ENCODE data around the gene FAM107B.
"Not testable (repeated sequence)": the region's sequence is repeated elsewhere in the genome, so short reads cannot be mapped to it uniquely, and the experiment has no call there.

The FAM107B gene

DNA sequence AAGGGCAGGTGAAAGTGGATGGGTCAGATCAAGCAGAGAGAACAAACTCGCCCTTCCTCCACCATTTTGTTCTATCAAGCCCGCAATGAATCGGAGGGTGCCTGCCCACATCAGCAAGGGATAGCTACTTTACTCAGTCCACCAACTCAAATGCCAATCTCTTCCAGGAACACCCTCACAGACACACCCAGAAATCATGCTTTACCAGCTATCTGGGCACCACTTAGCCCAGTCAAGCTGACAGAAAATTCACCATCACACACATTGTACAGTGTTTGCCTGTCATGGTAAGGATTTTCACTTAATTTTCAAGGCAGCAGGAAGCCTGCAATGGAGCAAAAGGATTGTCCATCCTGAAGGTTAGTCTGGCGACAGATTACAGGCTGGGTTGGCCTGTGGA lies 75.2 kb downstream of the FAM107B start:
- in situ Hi-C loops (cut with MboI; ENCODE audit: low pct_unique_long_range_greater_than_20kb, low sequenced_read_pairs) = no loop called here
- DNase-seq = no peak

DNA sequence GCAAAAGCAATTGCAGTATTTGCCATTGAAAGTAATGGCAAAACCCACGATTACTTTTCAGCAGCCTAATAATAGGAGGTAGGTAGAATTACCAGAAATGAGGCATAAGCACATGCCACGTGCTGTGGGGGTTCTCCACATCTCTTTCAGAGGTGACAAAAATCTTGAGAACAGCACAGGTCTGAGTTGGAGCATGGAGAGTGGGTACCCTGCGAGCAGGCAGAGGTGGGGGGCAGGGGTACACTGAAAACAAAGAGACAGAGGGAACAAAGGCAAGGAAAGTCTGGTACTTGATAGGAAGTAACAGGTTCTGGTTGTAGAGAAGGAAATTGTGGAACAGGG lies 75.9 kb downstream of the FAM107B start:
- in situ Hi-C loops (cut with MboI; ENCODE audit: low pct_unique_long_range_greater_than_20kb, low sequenced_read_pairs) = no loop called here
- no peak for DNase-seq

DNA sequence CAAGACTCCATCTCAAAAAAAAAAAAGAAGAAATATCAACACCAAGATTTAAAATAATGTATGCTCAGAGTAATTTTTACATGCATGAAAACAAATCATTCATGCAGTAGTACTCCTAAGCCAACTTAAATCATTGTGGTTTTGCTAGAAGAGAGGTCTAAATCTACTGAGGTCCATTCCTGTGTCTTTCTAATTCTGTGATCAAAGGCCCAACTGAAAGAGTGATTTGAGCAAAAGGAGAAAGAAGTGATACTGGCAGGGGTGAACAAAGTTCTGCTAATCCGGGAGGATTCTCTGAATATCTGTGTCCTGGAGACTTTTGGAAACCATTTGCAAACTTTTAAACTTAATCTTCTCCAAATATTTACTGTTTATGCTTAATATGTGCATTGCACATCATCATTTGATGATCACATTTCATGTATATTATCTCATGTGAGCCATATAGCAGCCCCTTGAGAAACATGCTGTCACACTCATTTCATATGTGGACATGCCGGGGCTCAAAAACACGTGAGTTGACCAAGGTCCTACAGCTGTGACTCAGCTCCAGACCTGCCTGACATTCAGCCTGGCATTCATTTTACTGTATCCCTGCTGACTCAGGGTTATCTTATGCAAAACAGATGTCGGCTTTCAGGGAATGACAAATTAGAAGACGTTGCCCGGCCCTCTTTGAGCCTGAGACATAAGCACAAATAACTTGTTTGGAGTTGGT lies 76.4 kb downstream of the FAM107B start:
- in situ Hi-C loops (cut with MboI; ENCODE audit: low pct_unique_long_range_greater_than_20kb, low sequenced_read_pairs) = no loop called here
- no peak for DNase-seq

DNA sequence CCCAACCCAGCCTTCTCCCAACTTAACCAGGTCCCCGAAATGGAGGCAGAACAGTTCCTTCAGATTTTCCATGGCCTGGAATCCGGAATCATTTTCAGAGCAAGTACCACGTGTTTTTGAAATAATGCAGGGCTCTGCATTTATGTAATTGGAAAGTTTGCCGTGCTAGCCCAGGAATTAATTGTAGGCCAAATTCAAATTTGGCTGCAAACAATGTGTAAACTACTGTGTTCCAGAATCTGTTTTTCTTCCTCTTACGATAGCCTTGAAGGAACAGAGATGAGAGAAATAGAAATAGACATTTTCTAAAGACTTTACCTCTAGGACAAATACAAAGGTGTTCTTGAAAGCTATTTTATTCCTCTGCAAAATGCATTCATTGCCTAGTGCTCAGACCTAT lies 77.4 kb downstream of the FAM107B start:
- no peak for DNase-seq
- in situ Hi-C loops (cut with MboI; ENCODE audit: low pct_unique_long_range_greater_than_20kb, low sequenced_read_pairs) = no loop called here

DNA sequence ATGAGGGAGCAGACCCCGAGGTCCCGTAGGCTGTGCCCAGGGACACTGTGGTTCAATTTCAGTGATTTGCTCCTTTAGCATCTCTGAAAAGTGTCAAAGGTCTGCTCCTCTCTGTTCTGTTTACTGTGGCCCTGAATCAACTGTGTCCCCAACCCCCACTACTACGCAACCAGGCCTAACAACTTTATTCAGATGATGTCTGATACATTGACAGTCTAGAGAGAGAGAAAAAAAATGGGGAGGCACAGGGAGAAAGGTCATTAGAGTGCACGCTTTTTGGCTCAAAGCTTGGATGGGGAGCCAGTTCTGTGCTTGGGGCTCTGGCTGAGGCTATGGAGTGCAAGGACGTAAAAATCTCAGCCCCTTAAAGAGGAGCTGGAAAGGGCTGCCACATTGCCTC lies 77.9 kb downstream of the FAM107B start:
- no peak for DNase-seq

DNA sequence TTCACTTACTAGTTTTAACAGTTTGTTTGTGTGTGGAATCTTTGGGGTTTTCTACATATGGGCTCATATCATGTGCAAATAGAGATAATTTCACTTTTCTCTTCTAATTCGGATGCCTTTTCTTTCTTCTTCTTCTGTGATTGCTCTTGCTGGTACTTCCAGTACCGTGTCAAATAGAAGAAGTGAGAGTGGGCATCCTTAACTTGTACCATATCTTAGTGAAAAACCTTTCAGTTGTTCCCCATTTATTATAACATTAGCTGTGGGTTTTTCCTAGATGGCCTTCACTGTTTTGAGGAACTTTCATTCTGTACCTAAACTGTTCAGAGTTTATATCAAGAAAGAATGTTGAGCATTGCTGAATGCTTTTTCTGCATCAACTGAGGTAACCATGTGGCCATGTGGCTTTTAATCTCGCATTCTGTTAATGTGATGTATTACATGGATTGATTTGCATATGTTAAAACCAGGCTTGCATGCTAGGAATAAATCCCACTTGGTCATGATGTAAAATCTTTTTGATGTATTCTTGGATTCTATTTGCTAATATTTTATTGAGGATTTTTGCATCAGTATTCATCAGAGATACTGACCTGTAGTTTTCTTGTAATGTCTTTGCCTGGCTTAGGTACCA lies 78.7 kb downstream of the FAM107B start:
- peak; percentile 12 for DNase-seq
- in situ Hi-C loops (cut with MboI; ENCODE audit: low pct_unique_long_range_greater_than_20kb, low sequenced_read_pairs) = no loop called here

More for the DNA sequence above, 77.9 kb downstream of the FAM107B start:
- in situ Hi-C loops (cut with MboI; ENCODE audit: low pct_unique_long_range_greater_than_20kb, low sequenced_read_pairs) = no loop called here

DNA sequence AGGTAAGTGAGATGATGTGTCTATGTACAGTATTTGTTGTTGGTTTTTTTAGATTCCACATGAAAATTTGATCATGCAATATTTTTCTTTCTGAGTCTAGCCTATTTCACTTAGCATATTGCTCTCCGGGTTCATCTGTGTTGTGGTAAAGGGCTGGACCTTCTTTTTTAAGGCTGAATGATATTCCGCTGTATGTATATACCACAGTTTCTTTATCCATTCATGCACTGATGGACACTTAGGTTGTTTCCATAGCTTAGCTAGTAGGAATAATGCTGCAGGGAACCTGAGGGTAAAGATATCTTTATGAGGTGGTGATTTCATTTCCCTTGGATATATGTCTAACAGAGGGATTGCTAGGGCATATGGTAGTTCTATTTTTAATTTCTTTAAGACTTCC lies 80.8 kb downstream of the FAM107B start:
- DNase-seq = no peak
- in situ Hi-C loops (cut with MboI; ENCODE audit: low pct_unique_long_range_greater_than_20kb, low sequenced_read_pairs) = no loop called here

DNA sequence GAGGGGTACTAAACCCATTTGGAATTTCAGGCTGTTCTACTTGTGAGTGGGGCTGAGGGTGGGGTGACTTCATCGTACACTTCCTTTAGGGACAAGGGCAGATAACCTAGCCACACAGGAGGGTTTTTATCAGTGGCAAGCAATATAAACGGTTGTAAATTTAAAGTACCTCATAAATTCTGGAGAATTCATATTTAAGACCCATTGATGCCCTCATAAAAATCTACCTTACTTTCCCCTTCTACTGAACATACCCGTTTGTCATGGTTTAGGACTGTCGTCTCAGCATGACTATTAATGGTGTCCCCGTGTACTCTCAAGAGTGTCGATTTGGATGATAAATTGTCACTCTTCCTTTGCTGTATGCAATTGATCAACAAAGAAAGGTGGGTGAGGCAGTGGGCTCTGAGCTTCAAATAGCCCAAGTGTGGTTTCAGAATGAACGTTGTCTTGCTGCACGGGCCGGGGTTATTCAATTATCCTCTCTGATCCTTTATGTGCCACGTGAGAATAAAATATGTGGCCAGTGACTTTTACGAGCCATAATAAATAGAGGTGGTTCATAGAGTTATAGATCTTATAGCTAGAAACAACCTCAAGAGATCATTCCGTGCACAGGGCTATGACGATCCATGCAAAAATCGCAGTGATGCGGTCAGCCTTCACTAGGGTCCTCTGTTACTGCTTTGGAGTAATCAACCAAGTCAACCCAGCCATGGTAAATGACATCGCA lies 82.2 kb downstream of the FAM107B start:
- DNase-seq = no peak
- in situ Hi-C loops (cut with MboI; ENCODE audit: low pct_unique_long_range_greater_than_20kb, low sequenced_read_pairs) = no loop called here

DNA sequence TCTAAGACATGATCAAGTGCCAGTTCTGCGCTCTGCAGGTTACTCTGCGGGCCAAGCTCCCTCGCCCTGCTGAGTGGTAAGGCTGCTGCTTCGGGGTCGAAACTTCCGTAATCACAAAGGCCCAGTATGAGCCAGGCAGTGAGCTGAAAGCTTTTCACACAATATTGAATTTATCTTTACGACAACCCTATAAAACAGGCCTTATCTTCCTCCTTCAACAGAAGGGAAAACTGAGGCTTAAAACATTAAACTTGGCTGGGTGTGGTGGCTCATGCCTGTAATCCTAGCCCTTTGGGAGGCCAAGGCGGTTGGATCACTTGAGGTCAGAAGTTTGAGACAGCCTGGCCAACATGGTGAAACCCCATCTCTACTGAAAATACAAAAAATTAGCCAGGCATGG lies 83.3 kb downstream of the FAM107B start:
- in situ Hi-C loops (cut with MboI; ENCODE audit: low pct_unique_long_range_greater_than_20kb, low sequenced_read_pairs) = no loop called here
- no peak for DNase-seq

DNA sequence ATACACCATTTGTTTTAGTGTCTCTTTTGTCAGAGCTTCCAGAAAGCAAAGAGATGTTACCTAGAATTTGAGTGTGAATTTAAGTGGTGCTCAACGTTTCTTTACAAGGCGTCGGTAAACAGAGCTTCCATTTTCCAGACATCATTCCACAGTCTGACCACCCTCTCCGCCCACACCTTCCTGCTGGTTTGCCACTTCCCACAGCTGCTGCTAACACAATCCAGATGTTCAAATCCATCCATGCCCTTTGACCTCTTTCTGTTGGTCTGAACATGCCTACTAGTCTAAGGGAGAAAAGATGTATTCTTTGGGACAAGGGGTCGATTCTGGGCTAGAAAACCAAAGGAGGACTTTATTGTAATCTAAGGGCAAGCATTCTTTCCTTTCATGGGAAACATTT lies 86.1 kb downstream of the FAM107B start:
- DNase-seq = peak; percentile 67
- in situ Hi-C loops (cut with MboI; ENCODE audit: low pct_unique_long_range_greater_than_20kb, low sequenced_read_pairs) = no loop called here

DNA sequence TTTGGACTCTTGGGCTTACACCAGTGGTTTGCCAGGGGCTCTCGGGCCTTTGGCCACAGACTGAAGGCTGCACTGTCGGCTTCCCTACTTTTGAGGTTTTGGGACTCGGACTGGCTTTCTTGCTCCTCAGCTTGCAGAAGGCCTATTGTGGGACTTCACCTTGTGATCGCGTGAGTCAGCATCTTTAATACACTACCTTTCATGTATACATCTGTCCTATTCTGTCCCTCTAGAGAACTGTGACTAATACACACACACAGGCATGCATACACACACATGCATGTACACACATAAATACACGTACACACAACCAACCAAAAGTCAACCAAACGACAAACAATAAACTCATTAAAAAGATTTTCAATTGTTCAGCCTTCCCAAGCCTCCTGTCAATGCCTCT lies 86.5 kb downstream of the FAM107B start:
- in situ Hi-C loops (cut with MboI; ENCODE audit: low pct_unique_long_range_greater_than_20kb, low sequenced_read_pairs); DNase-seq: not testable (repeated sequence)

DNA sequence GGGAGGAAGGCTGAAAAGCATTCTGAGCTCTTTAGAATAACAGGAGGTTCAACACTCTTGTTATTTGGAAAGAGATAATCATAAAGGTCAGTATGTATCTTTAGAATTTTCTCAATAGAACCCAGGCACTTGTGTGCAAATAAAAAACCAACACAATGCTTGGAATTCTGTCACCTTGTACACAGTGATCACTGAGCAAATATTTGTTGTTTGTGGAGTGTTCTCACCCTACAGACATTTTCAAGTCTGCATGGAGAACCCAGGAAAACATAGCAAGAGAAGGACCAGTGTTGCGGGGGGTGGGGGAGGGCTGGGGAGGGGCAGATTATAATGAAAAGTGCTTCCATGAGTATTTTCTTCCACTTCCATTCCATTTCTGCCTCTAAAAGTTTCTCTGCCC lies 87.4 kb downstream of the FAM107B start:
- in situ Hi-C loops (cut with MboI; ENCODE audit: low pct_unique_long_range_greater_than_20kb, low sequenced_read_pairs) = no loop called here
- DNase-seq = no peak

DNA sequence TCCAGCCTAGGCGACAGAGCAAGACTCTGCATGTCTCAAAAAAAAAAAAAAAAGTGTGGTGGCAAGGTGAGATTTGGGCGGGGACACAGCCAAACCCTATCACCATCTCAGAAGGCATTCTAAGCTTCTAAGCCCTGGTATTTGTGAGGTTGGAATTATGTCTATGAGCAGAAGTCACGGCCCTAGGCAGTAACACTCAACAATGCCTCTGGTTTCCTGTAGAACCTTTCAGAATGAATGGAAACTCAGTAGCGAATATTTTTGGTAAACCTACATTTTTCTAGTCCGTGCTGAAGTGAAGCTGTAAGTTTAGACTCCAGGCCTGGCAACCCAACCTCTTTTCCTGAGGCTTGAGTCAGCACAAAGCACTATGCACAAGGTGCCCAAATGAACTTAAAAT lies 88.3 kb downstream of the FAM107B start:
- in situ Hi-C loops (cut with MboI; ENCODE audit: low pct_unique_long_range_greater_than_20kb, low sequenced_read_pairs) = no loop called here
- DNase-seq = no peak

DNA sequence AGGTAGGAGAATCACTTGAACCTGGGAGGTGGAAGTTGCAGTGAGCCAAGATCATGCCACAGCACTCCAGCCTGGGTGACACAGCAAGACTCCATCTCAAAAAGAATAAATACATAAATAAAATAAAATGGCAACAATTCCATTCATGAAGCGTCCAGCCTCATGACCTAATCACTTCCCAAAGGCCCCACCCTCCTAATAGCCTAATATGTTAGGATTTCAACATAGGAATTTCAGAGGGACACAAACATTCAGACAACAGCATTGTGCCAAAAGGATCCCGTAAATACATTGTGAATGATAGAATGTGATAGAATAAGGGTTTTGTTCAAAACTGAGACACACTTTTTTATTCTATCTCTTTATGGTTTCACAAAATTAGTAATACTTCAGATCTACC lies 90.3 kb downstream of the FAM107B start:
- DNase-seq = no peak
- in situ Hi-C loops (cut with MboI; ENCODE audit: low pct_unique_long_range_greater_than_20kb, low sequenced_read_pairs) = no loop called here

DNA sequence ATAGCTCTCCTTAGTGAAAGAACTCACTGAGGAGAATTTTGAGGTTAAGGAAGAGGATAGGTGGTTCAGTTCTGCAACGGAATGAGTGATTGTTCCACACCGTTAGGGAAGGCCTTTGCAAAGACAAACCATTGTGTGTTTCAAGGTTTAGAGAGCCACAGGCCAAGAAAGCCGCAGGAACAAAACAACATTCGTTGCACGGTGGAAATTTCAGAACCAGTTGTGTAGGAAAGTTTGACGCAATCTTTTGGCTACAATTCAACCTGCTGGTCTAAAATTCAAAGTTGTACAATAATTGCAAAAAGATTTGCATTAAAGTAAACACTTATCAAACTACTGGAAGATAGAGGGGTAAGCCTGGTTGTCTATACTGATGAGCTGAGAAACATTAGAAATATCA lies 91.4 kb downstream of the FAM107B start:
- no peak for DNase-seq
- in situ Hi-C loops (cut with MboI; ENCODE audit: low pct_unique_long_range_greater_than_20kb, low sequenced_read_pairs) = no loop called here

DNA sequence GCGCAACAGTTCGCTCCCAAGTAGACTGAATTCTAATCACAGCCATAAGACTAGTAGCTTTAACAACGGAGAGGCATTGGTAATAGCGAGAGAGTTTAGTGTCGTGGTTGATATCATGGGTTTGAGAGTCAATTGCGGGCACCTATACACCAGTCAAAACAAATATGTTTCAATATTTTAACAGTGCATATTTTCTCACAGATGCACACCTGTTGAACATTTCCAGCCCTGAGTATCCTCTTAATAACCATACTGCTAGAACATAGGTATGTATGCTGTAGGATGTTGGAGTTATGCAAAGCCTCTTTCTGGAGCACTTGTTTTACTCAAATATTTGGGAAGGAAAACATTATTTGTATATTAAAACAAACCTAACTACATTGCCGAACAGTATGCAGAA lies 92.9 kb downstream of the FAM107B start:
- DNase-seq = no peak
- in situ Hi-C loops (cut with MboI; ENCODE audit: low pct_unique_long_range_greater_than_20kb, low sequenced_read_pairs) = no loop called here

DNA sequence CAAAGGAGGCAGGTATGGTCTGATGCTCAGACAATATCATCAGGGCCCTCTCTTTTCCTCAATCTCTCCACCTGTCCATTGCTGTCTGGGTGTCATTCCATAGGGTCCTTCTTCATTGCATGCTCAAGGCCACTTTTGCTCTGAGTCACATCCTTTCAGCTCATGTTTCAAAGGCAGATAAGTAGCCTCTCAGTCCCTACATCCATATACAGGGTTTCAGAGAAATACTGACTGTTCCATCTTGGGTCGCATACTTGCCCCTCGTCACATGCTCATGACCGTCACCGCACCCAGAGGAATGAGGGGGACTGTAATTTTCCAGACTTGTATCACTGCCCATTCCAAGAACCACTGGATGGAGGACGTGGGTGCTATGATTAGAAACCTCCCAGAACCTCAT lies 93.4 kb downstream of the FAM107B start:
- DNase-seq = no peak

DNA sequence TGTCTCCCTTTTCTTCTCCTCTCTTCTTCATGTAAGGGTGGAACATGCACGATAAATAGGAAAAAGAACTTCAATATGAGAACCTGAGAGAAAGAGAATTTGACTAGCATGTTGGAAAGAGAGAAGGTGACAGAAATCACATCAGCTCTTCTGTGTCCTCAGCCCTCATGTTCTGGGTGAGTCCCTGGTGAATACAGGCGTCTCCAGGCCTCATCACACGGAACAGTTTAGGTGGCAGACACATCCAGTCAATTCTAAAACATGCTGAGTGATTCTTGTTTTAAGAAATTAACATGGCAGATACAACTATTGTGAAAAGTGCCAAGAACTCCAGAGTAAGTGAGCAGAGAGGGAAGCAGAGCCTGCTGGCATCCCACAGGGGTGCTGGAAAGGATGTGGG lies 96.1 kb downstream of the FAM107B start:
- in situ Hi-C loops (cut with MboI; ENCODE audit: low pct_unique_long_range_greater_than_20kb, low sequenced_read_pairs) = no loop called here
- DNase-seq = no peak

More for the DNA sequence above, 93.4 kb downstream of the FAM107B start:
- in situ Hi-C loops (cut with MboI; ENCODE audit: low pct_unique_long_range_greater_than_20kb, low sequenced_read_pairs) = no loop called here

DNA sequence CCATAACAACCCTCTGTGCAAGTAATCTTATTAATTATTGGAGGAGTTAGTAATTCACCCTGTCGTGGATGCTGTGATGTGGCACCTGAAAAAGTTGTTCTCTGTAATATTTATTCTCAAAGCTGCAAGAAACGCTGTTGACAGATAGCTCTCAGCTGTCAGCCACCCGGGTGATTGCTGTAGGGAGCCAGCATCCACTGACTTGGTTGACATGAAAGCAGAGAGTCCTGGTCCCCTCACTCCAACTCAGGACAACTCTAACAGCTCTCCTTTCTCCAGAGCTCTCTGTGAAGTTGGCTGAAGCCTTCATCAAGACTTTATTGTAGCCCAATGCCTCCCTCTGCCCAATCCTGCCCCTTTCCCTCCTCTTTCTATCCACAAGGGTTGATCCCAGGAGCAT lies 98.0 kb downstream of the FAM107B start:
- in situ Hi-C loops (cut with MboI; ENCODE audit: low pct_unique_long_range_greater_than_20kb, low sequenced_read_pairs) = no loop called here
- no peak for DNase-seq

DNA sequence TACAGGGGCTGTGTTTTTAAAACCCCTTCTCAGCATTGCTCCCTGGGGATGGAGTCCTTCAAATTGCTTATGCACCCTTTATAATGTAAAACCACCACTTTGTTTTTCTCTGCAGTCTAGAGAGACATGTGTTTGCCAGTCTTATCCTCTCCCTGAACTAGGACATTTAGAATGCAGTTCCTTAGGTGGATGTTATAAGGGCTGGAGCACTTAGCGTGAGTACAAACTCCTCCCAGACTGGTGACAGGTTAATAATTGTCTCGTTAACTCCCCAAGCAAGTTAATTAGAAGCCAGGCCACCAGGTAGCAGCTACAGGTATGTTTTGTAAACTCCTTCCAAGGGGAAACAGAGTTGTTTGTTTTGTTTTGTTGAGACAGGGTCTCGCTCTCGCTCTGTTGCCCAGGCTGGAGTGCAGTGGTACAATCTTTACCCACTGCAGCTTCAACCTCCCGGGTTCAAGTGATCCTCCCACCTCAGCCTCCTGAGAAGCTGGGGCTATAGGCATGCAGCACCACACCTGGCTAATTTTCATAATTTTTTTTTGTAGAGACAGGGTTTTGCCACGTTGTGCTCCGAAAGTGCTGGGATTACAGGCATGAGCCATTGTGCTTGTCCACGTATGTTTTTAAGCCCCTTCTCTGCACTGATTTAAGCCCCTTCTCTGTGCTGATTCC lies 100.2 kb downstream of the FAM107B start:
- in situ Hi-C loops (cut with MboI; ENCODE audit: low pct_unique_long_range_greater_than_20kb, low sequenced_read_pairs) = no loop called here
- no peak for DNase-seq

Measured in KBM-7 (cell line).